ENCODE results near the gene AKT1. TPM values are rescaled to one million over a fixed set of nuclear protein-coding genes. Genes with fewer than 3 reads are reported as not detected.

Gene AKT1
- 175 TPM in 2 replicates for polyA plus RNA-seq (2013)

- WGBS (ENCODE audit: extremely low coverage, insufficient coverage, insufficient read length) = no CpG with 5 or more reads among the region's 124 CpGs
- Histone ChIP-seq H3K4ac (ENCODE audit: low read depth, low read length) (peak within 1 kb of the TSS; percentile 84), H4K12ac (ENCODE audit: low read depth, low read length) (peak within 1 kb of the TSS; percentile 79), H3K18ac (ENCODE audit: low read length) (peak within 1 kb of the TSS; percentile 89), H2AK5ac (ENCODE audit: low read length) (peak within 1 kb of the TSS; percentile 79), H2AFZ (ENCODE audit: insufficient read depth, low read length, poor library complexity) (peak within 1 kb of the TSS; percentile 73), H3K36me3 (ENCODE audit: control insufficient read depth in 1 of 2, insufficient read depth in 2 of 2, low read length in 2 of 2) (peaks cover 26 to 32% of the 10 kb centered on the region in 2 experiments), H2BK5ac (ENCODE audit: low read depth, low read length, poor library complexity) (peak within 1 kb of the TSS; percentile 35), H3K4me2 (ENCODE audit: low read length) (peak within 1 kb of the TSS; percentile 75), H3K9ac (ENCODE audit: low read length) (peak within 1 kb of the TSS; percentile 88), H3K79me1 (ENCODE audit: low read length) (peaks cover 21% of the 10 kb centered on the region), H3K4me1 (ENCODE audit: control insufficient read depth in 1 of 2, insufficient read depth in 2 of 2, low read length in 2 of 2) (peaks cover 18 to 24% of the 10 kb centered on the region in 2 experiments), H4K8ac (ENCODE audit: low read depth, low read length) (peak within 1 kb of the TSS; percentile 91), H3K27ac (ENCODE audit: low read depth, low read length) (peak within 1 kb of the TSS; percentile 53), H3K9me3 (ENCODE audit: insufficient read depth, low read depth, low read length) (peaks cover 7% of the 10 kb centered on the region), H2BK120ac (ENCODE audit: insufficient read depth, low read length, poor library complexity) (peak within 1 kb of the TSS; percentile 65), H3K4me3 (ENCODE audit: low read depth, low read length) (peak within 1 kb of the TSS; percentile 82), H3K23ac (ENCODE audit: low read length) (no peak within 1 kb of the TSS), H4K91ac (ENCODE audit: low read depth, low read length) (peak within 1 kb of the TSS; percentile 84), H3K14ac (ENCODE audit: low read length) (peak within 1 kb of the TSS; percentile 87), H3K27me3 (ENCODE audit: insufficient read depth, low read length) (peaks cover 6% of the 10 kb centered on the region), H3K79me2 (ENCODE audit: control insufficient read depth, insufficient read depth, low read length, poor library complexity) (peaks cover 27% of the 10 kb centered on the region), H2BK12ac (ENCODE audit: low read length) (peak within 1 kb of the TSS; percentile 24)
- no peak for DNase-seq
These were observed at the start of gene AKT1 for GRCh38 chr14:104794993-104795780. Gene AKT1 (minus strand): TSS chr14:104795748. CDS start chr14:104792643, 3,105 bp downstream.

DNA sequence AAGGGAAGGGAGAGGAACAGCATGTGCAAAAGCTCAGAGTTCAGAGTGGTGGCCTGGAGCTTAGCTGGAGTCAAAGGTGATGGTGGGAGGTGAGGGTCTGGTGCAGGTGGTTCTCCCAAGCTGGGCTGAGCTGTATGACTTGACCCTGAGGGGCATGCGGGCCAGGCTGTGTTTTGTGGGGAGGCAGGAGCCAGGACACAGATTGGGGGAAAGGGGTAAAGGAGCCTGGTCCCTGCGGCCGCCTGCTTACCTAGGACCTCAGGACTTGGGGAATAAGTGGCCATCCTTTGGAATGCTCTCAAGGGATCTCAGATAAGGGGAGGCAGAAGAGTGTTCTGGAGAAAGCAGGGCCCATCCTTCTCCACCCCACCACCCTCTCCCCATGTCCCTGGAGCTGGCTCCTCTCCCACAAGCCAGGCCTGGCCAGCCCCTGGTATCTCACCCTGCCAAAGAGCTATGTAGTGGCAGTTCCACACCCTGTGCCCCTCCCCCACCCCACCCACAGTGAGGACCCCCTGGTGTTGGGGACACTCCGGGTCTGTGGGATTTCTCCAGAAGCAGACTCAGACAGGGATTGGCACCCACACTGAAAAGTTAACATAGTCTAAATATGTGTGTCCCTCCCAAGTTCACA, 49.6 kb upstream of the AKT1 start:
- H2AFZ ChIP-seq (ENCODE audit: insufficient read depth, low read length, poor library complexity) = no peak overlapping the region
- H3K9me3 ChIP-seq (ENCODE audit: insufficient read depth, low read depth, low read length) = peaks cover 2% of the 10 kb centered on the region
- no peak for DNase-seq
- no CpG with 5 or more reads among the region's 4 CpGs for WGBS (ENCODE audit: extremely low coverage, insufficient coverage, insufficient read length)
- H3K79me2 ChIP-seq (ENCODE audit: control insufficient read depth, insufficient read depth, low read length, poor library complexity) = no peaks in the 10 kb centered on the region
- no peak overlapping the region for H4K91ac ChIP-seq (ENCODE audit: low read depth, low read length)
- no peaks in the 10 kb centered on the region for H3K36me3 ChIP-seq (ENCODE audit: control insufficient read depth in 1 of 2, insufficient read depth in 2 of 2, low read length in 2 of 2)
- no peak overlapping the region for H4K8ac ChIP-seq (ENCODE audit: low read depth, low read length)
- H2BK120ac ChIP-seq (ENCODE audit: insufficient read depth, low read length, poor library complexity) = no peak overlapping the region
- no peaks in the 10 kb centered on the region for H3K27me3 ChIP-seq (ENCODE audit: insufficient read depth, low read length)
- no peak overlapping the region for H3K4ac ChIP-seq (ENCODE audit: low read depth, low read length)
- H3K4me2 ChIP-seq (ENCODE audit: low read length) = no peak overlapping the region
- peaks cover 14 to 15% of the 10 kb centered on the region in 2 experiments for H3K4me1 ChIP-seq (ENCODE audit: control insufficient read depth in 1 of 2, insufficient read depth in 2 of 2, low read length in 2 of 2)
- no peak overlapping the region for H2BK12ac ChIP-seq (ENCODE audit: low read length)
- no peak overlapping the region for H3K9ac ChIP-seq (ENCODE audit: low read length)
- no peak overlapping the region for H3K18ac ChIP-seq (ENCODE audit: low read length)
- no peak overlapping the region for H2AK5ac ChIP-seq (ENCODE audit: low read length)
- peaks cover 4% of the 10 kb centered on the region for H3K79me1 ChIP-seq (ENCODE audit: low read length)
- no peak overlapping the region for H3K4me3 ChIP-seq (ENCODE audit: low read depth, low read length)
- H3K23ac ChIP-seq (ENCODE audit: low read length) = no peak overlapping the region
- no peak overlapping the region for H2BK5ac ChIP-seq (ENCODE audit: low read depth, low read length, poor library complexity)
- H3K14ac ChIP-seq (ENCODE audit: low read length) = no peak overlapping the region
- no peak overlapping the region for H3K27ac ChIP-seq (ENCODE audit: low read depth, low read length)
- no peak overlapping the region for H4K12ac ChIP-seq (ENCODE audit: low read depth, low read length)

DNA sequence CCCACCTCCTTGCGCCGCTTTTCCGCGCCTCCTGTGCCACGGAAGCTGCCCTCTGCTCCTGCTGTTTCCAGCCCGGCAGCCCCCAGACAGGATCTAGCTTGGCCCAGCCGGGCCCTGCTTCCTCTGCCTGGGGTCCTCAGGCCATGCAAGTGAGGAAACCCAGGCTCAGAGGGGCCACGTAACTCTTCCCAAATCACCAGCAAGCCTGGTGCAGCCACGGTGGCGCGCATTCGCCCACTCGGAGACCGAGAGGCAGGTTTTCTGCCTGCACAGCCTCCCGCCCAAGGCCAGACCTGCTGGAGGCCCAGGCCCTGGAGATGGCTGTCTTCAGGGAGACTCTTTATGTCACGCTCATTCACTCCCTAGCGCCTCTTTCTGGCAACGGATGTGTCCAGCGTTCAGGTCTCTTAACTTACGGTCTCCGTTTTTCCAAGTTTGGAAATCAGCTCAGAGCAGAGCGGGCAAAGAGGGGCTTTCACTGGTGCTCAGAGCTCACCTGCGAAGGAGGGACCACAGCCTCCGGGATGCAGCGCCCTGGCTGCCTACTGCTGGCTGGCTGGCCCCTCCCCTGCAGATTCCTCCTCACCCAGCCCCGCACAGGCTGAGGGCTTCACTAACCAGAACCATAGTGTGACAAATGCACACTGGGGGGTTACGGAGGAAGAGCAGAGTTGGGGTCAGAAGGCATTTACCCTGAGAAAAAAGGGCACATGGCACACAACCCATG, 48.9 kb upstream of the AKT1 start:
- WGBS (ENCODE audit: extremely low coverage, insufficient coverage, insufficient read length) = no CpG with 5 or more reads among the region's 27 CpGs
- H3K4me3 ChIP-seq (ENCODE audit: low read depth, low read length) = no peak overlapping the region
- H4K8ac ChIP-seq (ENCODE audit: low read depth, low read length) = peak overlapping the region; percentile 46
- H2BK12ac ChIP-seq (ENCODE audit: low read length) = no peak overlapping the region
- H2AFZ ChIP-seq (ENCODE audit: insufficient read depth, low read length, poor library complexity) = peak overlapping the region; percentile 47
- H4K91ac ChIP-seq (ENCODE audit: low read depth, low read length) = no peak overlapping the region
- H3K4me2 ChIP-seq (ENCODE audit: low read length) = peak overlapping the region; percentile 83
- H2BK5ac ChIP-seq (ENCODE audit: low read depth, low read length, poor library complexity) = no peak overlapping the region
- H3K27me3 ChIP-seq (ENCODE audit: insufficient read depth, low read length) = no peaks in the 10 kb centered on the region
- H3K27ac ChIP-seq (ENCODE audit: low read depth, low read length) = no peak overlapping the region
- H3K4me1 ChIP-seq (ENCODE audit: control insufficient read depth in 1 of 2, insufficient read depth in 2 of 2, low read length in 2 of 2) = peaks cover 14 to 15% of the 10 kb centered on the region in 2 experiments
- no peak overlapping the region for H3K9ac ChIP-seq (ENCODE audit: low read length)
- no peaks in the 10 kb centered on the region for H3K36me3 ChIP-seq (ENCODE audit: control insufficient read depth in 1 of 2, insufficient read depth in 2 of 2, low read length in 2 of 2)
- no peak for DNase-seq
- H3K9me3 ChIP-seq (ENCODE audit: insufficient read depth, low read depth, low read length) = peaks cover 2% of the 10 kb centered on the region
- peak overlapping the region; percentile 54 for H3K18ac ChIP-seq (ENCODE audit: low read length)
- H2BK120ac ChIP-seq (ENCODE audit: insufficient read depth, low read length, poor library complexity) = no peak overlapping the region
- H3K79me2 ChIP-seq (ENCODE audit: control insufficient read depth, insufficient read depth, low read length, poor library complexity) = no peaks in the 10 kb centered on the region
- no peak overlapping the region for H3K4ac ChIP-seq (ENCODE audit: low read depth, low read length)
- H3K14ac ChIP-seq (ENCODE audit: low read length) = no peak overlapping the region
- no peak overlapping the region for H2AK5ac ChIP-seq (ENCODE audit: low read length)
- H3K79me1 ChIP-seq (ENCODE audit: low read length) = peaks cover 4% of the 10 kb centered on the region
- H3K23ac ChIP-seq (ENCODE audit: low read length) = no peak overlapping the region
- H4K12ac ChIP-seq (ENCODE audit: low read depth, low read length) = no peak overlapping the region

All from trophoblast cell (in vitro differentiated cells and primary cell).